ENCODE data around the gene ELOVL1. TPM values are rescaled to one million over a fixed set of nuclear protein-coding genes. Genes with fewer than 3 reads are reported as not detected.

The ELOVL1 gene
- total RNA-seq, 4 donors from 2014 or later = 19.6 to 26.7 (median 21.4) TPM

GRCh38 chr1:43344267-43344850, 23.5 kb downstream of the ELOVL1 start:
- no peak for TF ChIP-seq CTCF (IDR thresholded peaks at IDR 0.05 in 4 of 5, conservative IDR thresholded peaks at IDR 0.05 in 1 of 5)
- no peak for TF ChIP-seq POLR2A (IDR thresholded peaks at IDR 0.05)
- in situ Hi-C loops (cut with MboI; ENCODE audit: low sequenced_read_pairs in 4 of 4) = no loop called here
- intact Hi-C loops (cut with DNase I; ENCODE audit: low total_unique reads) = no loop called here
- H3K9me3 ChIP-seq = no peaks in the 10 kb centered on the region
- peaks cover 16 to 18% of the 10 kb centered on the region in 2 donors for H3K4me1 ChIP-seq
- ATAC-seq (no peak), DNase-seq (no peak)
- peak overlapping the region in 2 of 4 donors; percentile 36 to 56 for H3K27ac ChIP-seq
- no peaks in the 10 kb centered on the region for H3K27me3 ChIP-seq
- no peak overlapping the region for H3K4me3 ChIP-seq
- no peaks in the 10 kb centered on the region for H3K36me3 ChIP-seq

- in situ Hi-C loops (cut with MboI; ENCODE audit: low sequenced_read_pairs in 4 of 4) = no loop called here
Measured at GRCh38 chr1:43340559-43340958, 27.3 kb downstream of the ELOVL1 start.

GRCh38 chr1:43339584-43340232, 28.1 kb downstream of the ELOVL1 start:
- intact Hi-C loops (cut with DNase I; ENCODE audit: low total_unique reads) = no loop called here
- DNase-seq (no peak), ATAC-seq (no peak)
- H3K36me3 ChIP-seq = no peaks in the 10 kb centered on the region
- no peaks in the 10 kb centered on the region for H3K9me3 ChIP-seq
- TF ChIP-seq POLR2A (IDR thresholded peaks at IDR 0.05) (no peak), CTCF (IDR thresholded peaks at IDR 0.05 in 4 of 5, conservative IDR thresholded peaks at IDR 0.05 in 1 of 5) (no peak)
- peaks cover 5 to 6% of the 10 kb centered on the region in 2 donors for H3K4me1 ChIP-seq
- no peak overlapping the region for H3K27ac ChIP-seq
- H3K4me3 ChIP-seq = no peak overlapping the region
- in situ Hi-C loops (cut with MboI; ENCODE audit: low sequenced_read_pairs in 4 of 4) = no loop called here
- no peaks in the 10 kb centered on the region for H3K27me3 ChIP-seq

More at GRCh38 chr1:43340559-43340958, 27.3 kb downstream of the ELOVL1 start:
- DNase-seq (no peak), ATAC-seq (no peak)
- Histone ChIP-seq H3K27ac (no peak overlapping the region), H3K36me3 (no peaks in the 10 kb centered on the region), H3K4me3 (no peak overlapping the region), H3K27me3 (no peaks in the 10 kb centered on the region), H3K9me3 (no peaks in the 10 kb centered on the region), H3K4me1 (peaks cover 8 to 14% of the 10 kb centered on the region in 2 donors)
- no peak for TF ChIP-seq POLR2A (IDR thresholded peaks at IDR 0.05)
- TF ChIP-seq CTCF (IDR thresholded peaks at IDR 0.05 in 4 of 5, conservative IDR thresholded peaks at IDR 0.05 in 1 of 5) = no peak
- intact Hi-C loops (cut with DNase I; ENCODE audit: low total_unique reads) = no loop called here

GRCh38 chr1:43338001-43338400, 29.8 kb downstream of the ELOVL1 start:
- no peak overlapping the region for H3K27ac ChIP-seq
- H3K9me3 ChIP-seq = no peaks in the 10 kb centered on the region
- ATAC-seq (no peak), DNase-seq (no peak)
- no peaks in the 10 kb centered on the region for H3K36me3 ChIP-seq
- H3K27me3 ChIP-seq = no peaks in the 10 kb centered on the region
- H3K4me1 ChIP-seq = no peaks in the 10 kb centered on the region
- intact Hi-C loops (cut with DNase I; ENCODE audit: low total_unique reads) = no loop called here
- no peak overlapping the region for H3K4me3 ChIP-seq
- TF ChIP-seq POLR2A (IDR thresholded peaks at IDR 0.05) = no peak
- no peak for TF ChIP-seq CTCF (IDR thresholded peaks at IDR 0.05 in 4 of 5, conservative IDR thresholded peaks at IDR 0.05 in 1 of 5)
- in situ Hi-C loops (cut with MboI; ENCODE audit: low sequenced_read_pairs in 4 of 4) = no loop called here

Data from gastrocnemius medialis (tissue), 4 donors.